HCT116 (cell line): ENCODE measurements around the gene FANCD2. TPM values are rescaled to one million over a fixed set of nuclear protein-coding genes. Genes with fewer than 3 reads are reported as not detected.

Source experiments
- ATAC-seq: fragments of 200-7000 bp; cut with Tn5 transposase; 2 replicates; pipeline ENCODE4 v1.9.1; 2020; ENCODE audit warnings: mild to moderate bottlenecking, moderate library complexity
- BruUV-seq: library from RNA; stranded (reverse); fragments of 400-500 nt; replicated peaks from 2 replicates; lab custom pipeline; 2021; lab: Mats Ljungman, UMichigan
- CTCF ChIA-PET: fragments of 300-600 bp; sonication (Branson Sonifier 250); formaldehyde crosslinking; loops from one replicate; lab custom pipeline; 2021; ENCODE audit warnings: antibody characterized with exemption; lab: Charles Lee
- POLR2A ChIA-PET: fragments of 300-600, 350-600 bp; sonication (Branson Sonifier 250); formaldehyde crosslinking; loops from one replicate; lab custom pipeline; 2021; ENCODE audit warnings: antibody characterized with exemption; lab: Charles Lee
- RAD21 ChIA-PET, 2 experiments: fragments of 300-600 bp; sonication (Branson Sonifier 250); formaldehyde crosslinking; loops; one replicate each; lab custom pipeline; 2023; ENCODE audit warnings: low total read pairs in 2 of 2; ENCODE audit not compliant: uncharacterized antibody in 2 of 2, unreplicated experiment in 2 of 2, low non-redundant PET in 1 of 2; lab: Charles Lee
- DNase-seq: peaks from one replicate; pipeline ENCODE4 v3.0.0-alpha.2; 2010; ENCODE audit warnings: low read depth, low spot score
- H2AFZ ChIP-seq: fragments of 200-600 bp; shearing (Covaris generic), sonication (generic); 2 replicates; pipeline ENCODE4 v1.6.1; 2017; ENCODE audit warnings: low read depth, mixed run types, mixed read lengths, antibody characterized with exemption, low read length; ENCODE audit not compliant: poor library complexity, severe bottlenecking
- H3K27ac ChIP-seq: 2 replicates; pipeline ENCODE4 v1.5.1; 2012; ENCODE audit warnings: low read depth, low read length
- H3K27me3 ChIP-seq: fragments of 200-600 bp; sonication (generic); 2 replicates; pipeline ENCODE4 v1.6.1; 2016; ENCODE audit warnings: mixed run types, low read length, mixed read lengths; ENCODE audit not compliant: insufficient read depth
- H3K36me3 ChIP-seq, 2 experiments: fragments of 200-500 bp in 1 of 2; fragments of 200-600 bp in 1 of 2; sonication (Bioruptor generic) in 1 of 2; sonication (generic) in 1 of 2; 2 replicates each; pipeline versions ENCODE4 v1.5.1 to v1.6.1; 2014 to 2016; ENCODE audit warnings: low read length in 2 of 2, inconsistent platforms in 1 of 2, mixed read lengths in 1 of 2, mixed run types in 1 of 2; ENCODE audit not compliant: insufficient read depth in 2 of 2, control insufficient read depth in 1 of 2
- H3K4me1 ChIP-seq, 2 experiments: fragments of 200-600 bp in 1 of 2; sonication (generic) in 1 of 2; 2 replicates each; pipeline versions ENCODE4 v1.5.1 to v1.6.1; 2012 to 2017; ENCODE audit warnings: low read length in 2 of 2, inconsistent platforms in 1 of 2, mild to moderate bottlenecking in 1 of 2, mixed read lengths in 1 of 2, mixed run types in 1 of 2, moderate library complexity in 1 of 2; ENCODE audit not compliant: insufficient read depth in 2 of 2, control insufficient read depth in 1 of 2
- H3K4me2 ChIP-seq: fragments of 200-600 bp; sonication (generic); 2 replicates; pipeline ENCODE4 v1.6.1; 2017; ENCODE audit warnings: mixed run types, low read length, mixed read lengths
- H3K4me3 ChIP-seq, 2 experiments: fragments of 200-600 bp in 1 of 2; sonication (generic) in 1 of 2; replicated peaks in 1 of 2; 2 replicates each; pipeline ENCODE4 v1.5.1; 2011 to 2016; ENCODE audit warnings: low read length in 2 of 2, control low read depth in 1 of 2, low read depth in 1 of 2, mild to moderate bottlenecking in 1 of 2, mixed read lengths in 1 of 2, mixed run types in 1 of 2
- H3K79me2 ChIP-seq: fragments of 200-600 bp; sonication (generic); 2 replicates; pipeline ENCODE4 v1.6.1; 2017; ENCODE audit warnings: mild to moderate bottlenecking, mixed run types, low read length, moderate library complexity, mixed read lengths; ENCODE audit not compliant: insufficient read depth
- H3K9ac ChIP-seq: fragments of 200-600 bp; sonication (generic); 2 replicates; pipeline ENCODE4 v1.6.1; 2016; ENCODE audit warnings: low read length, mixed read lengths
- H3K9me2 ChIP-seq: fragments of 200-600 bp; sonication (generic), shearing (Covaris generic); 2 replicates; pipeline ENCODE4 v1.6.1; 2017; ENCODE audit warnings: mixed run types, mild to moderate bottlenecking, moderate library complexity; ENCODE audit not compliant: insufficient read depth
- H3K9me3 ChIP-seq, 2 experiments: fragments of 200-500 bp in 1 of 2; fragments of 200-600 bp in 1 of 2; sonication (Bioruptor generic) in 1 of 2; sonication (generic) in 1 of 2; 2 replicates each; pipeline ENCODE4 v1.6.1; 2014 to 2017; ENCODE audit warnings: low read length in 2 of 2, mixed read lengths in 2 of 2, inconsistent platforms in 1 of 2, low read depth in 1 of 2, mild to moderate bottlenecking in 1 of 2, mixed run types in 1 of 2, moderate library complexity in 1 of 2; ENCODE audit not compliant: control insufficient read depth in 1 of 2, insufficient read depth in 1 of 2
- H4K20me1 ChIP-seq: fragments of 200-600 bp; sonication (generic), shearing (Covaris generic); 2 replicates; pipeline ENCODE4 v1.6.1; 2017; ENCODE audit warnings: mixed run types, mild to moderate bottlenecking, moderate library complexity; ENCODE audit not compliant: insufficient read depth
- ATF3 ChIP-seq: IDR thresholded peaks from 2 replicates; pipeline ENCODE4 v1.6.1; 2012
- CBX3 ChIP-seq: IDR thresholded peaks from 2 replicates; pipeline ENCODE4 v1.6.1; 2012; ENCODE audit warnings: low read depth
- ELF1 ChIP-seq: IDR thresholded peaks from 2 replicates; pipeline ENCODE4 v1.6.1; 2012; ENCODE audit warnings: low read depth, borderline replicate concordance
- EZH2 ChIP-seq: fragments of 200-600 bp; sonication (generic); IDR thresholded peaks from 2 replicates; pipeline ENCODE4 v1.6.1; 2017; ENCODE audit warnings: antibody characterized with exemption, mixed run types
- FOSL1 ChIP-seq: IDR thresholded peaks from 2 replicates; pipeline ENCODE4 v1.6.1; 2012; ENCODE audit warnings: low read depth
- JUND ChIP-seq: IDR thresholded peaks from 2 replicates; pipeline ENCODE4 v1.6.1; 2012
- POLR2A ChIP-seq: IDR thresholded peaks from 2 replicates; pipeline ENCODE4 v1.7.0; 2011; ENCODE audit warnings: borderline replicate concordance; ENCODE audit not compliant: insufficient read depth, insufficient read length; ENCODE audit errors: extremely low read depth
- RAD21 ChIP-seq: IDR thresholded peaks from 2 replicates; pipeline ENCODE4 v1.6.1; 2012; ENCODE audit warnings: low read depth, mild to moderate bottlenecking
- SP1 ChIP-seq: IDR thresholded peaks from 2 replicates; pipeline ENCODE4 v1.6.1; 2012; ENCODE audit warnings: low read depth
- YY1 ChIP-seq: IDR thresholded peaks from 2 replicates; pipeline ENCODE4 v1.6.1; 2011; ENCODE audit warnings: low read length, low read depth, moderate library complexity, mild to moderate bottlenecking; ENCODE audit not compliant: insufficient replicate concordance; ENCODE audit errors: extremely low read depth
- ZFX ChIP-seq: fragments of 450-650 bp; IDR thresholded peaks from 2 replicates; pipeline ENCODE4 v1.6.1; 2017
- ZNF274 ChIP-seq: fragments of 200-500 bp; sonication (Bioruptor generic); IDR thresholded peaks from 2 replicates; pipeline ENCODE4 v1.6.1; 2014; ENCODE audit warnings: mild to moderate bottlenecking, low read depth, low read length, inconsistent platforms
- intact Hi-C: fragments of 100-400 bp; cut with micrococcal nuclease; formaldehyde crosslinking; loops from 2 replicates; pipeline ENCODE4 v1.10.0; 2022
- total RNA-seq: library from RNA; stranded (reverse); gene quantifications from one replicate; pipeline ENCODE4 v1.2.1, GENCODE V29; 2021; ENCODE audit not compliant: unreplicated experiment

Gene FANCD2
- total RNA-seq, 1 experiment from 2014 or later: 50.0 TPM

- CTCF ChIA-PET: no interaction called here
- H3K4me2 ChIP-seq: no peak overlapping the region
- DNase-seq: no peak
- RAD21 ChIA-PET: no interaction called here
- no peak for ATAC-seq
- H4K20me1 ChIP-seq: no peaks in the 10 kb centered on the region
- H3K27me3 ChIP-seq: no peaks in the 10 kb centered on the region
- no peaks in the 10 kb centered on the region for H3K79me2 ChIP-seq
- H3K4me3 ChIP-seq: no peak overlapping the region
- POLR2A ChIA-PET: no interaction called here
- H3K36me3 ChIP-seq: peaks cover 9 to 23% of the 10 kb centered on the region in 2 experiments
- H3K4me1 ChIP-seq: no peaks in the 10 kb centered on the region
- intact Hi-C loops: no loop called here
- H3K9ac ChIP-seq: no peak overlapping the region
- BruUV-seq: no TSS peak
- TF ChIP-seq ZFX: no peak
- TF ChIP-seq EZH2: no peak
- TF ChIP-seq CBX3: no peak
- no peak for TF ChIP-seq SP1
- no peak for TF ChIP-seq JUND
- no peaks in the 10 kb centered on the region for H3K9me3 ChIP-seq
- no peaks in the 10 kb centered on the region for H3K9me2 ChIP-seq
- H2AFZ ChIP-seq: no peak overlapping the region
- H3K27ac ChIP-seq: no peak overlapping the region
Measured at GRCh38 chr3:10099041-10099440, 72.8 kb downstream of the FANCD2 start.

- intact Hi-C loops: no loop called here
- no peak overlapping the region for H3K4me3 ChIP-seq
- ATAC-seq (no peak), DNase-seq (no peak)
- no peaks in the 10 kb centered on the region for H3K79me2 ChIP-seq
- H3K36me3 ChIP-seq: peaks cover 0 to under 1% of the 10 kb centered on the region in 2 experiments; a peak in 2 of 4 replicates
- CTCF ChIA-PET: no interaction called here
- H3K4me2 ChIP-seq: no peak overlapping the region
- no peaks in the 10 kb centered on the region for H4K20me1 ChIP-seq
- TF ChIP-seq ELF1: no peak
- no peak for TF ChIP-seq ZNF274
- no peak for TF ChIP-seq ATF3
- TF ChIP-seq YY1: no peak
- no peak for TF ChIP-seq JUND
- no peak for TF ChIP-seq FOSL1
- TF ChIP-seq POLR2A: no peak
- no peak for TF ChIP-seq RAD21
- no peak overlapping the region for H3K9ac ChIP-seq
- no peaks in the 10 kb centered on the region for H3K9me3 ChIP-seq
- POLR2A ChIA-PET: no interaction called here
- no peak overlapping the region for H2AFZ ChIP-seq
- H3K4me1 ChIP-seq: no peaks in the 10 kb centered on the region
- no peaks in the 10 kb centered on the region for H3K27me3 ChIP-seq
- RAD21 ChIA-PET: no interaction called here
- no TSS peak for BruUV-seq
- no peak overlapping the region for H3K27ac ChIP-seq
- H3K9me2 ChIP-seq: no peaks in the 10 kb centered on the region
Measured at GRCh38 chr3:10106919-10107318, 80.7 kb downstream of the FANCD2 start.
